A673 (cell line): Measurements from ENCODE around the gene FAH.

Experiments used
- CTCF ChIP-seq: fragments of 300-800, 200-600 bp; sonication (generic); conservative IDR thresholded peaks from 2 replicates; pipeline ENCODE4 v1.5.1; 2017; ENCODE audit warnings: low read depth, mild to moderate bottlenecking, antibody characterized with exemption, low read length, moderate library complexity, mixed read lengths
- EZH2 ChIP-seq: fragments of 200-600 bp; sonication (generic); IDR thresholded peaks from 2 replicates; pipeline ENCODE4 v1.6.1; 2017; ENCODE audit warnings: borderline replicate concordance, low read depth, mild to moderate bottlenecking, mixed read lengths, antibody characterized with exemption, low read length; ENCODE audit not compliant: poor library complexity, severe bottlenecking

- TF ChIP-seq CTCF: no peak
- no peak for TF ChIP-seq EZH2
These were observed 63.3 kb downstream of the FAH start for GRCh38 chr15:80216141-80216540.
